ENCODE data around the gene NTSR1. TPM values are rescaled to one million over a fixed set of nuclear protein-coding genes. Genes with fewer than 3 reads are reported as not detected.

Gene NTSR1
- total RNA-seq, 1 donor from 2014 or later = 0.24 TPM

- Mint-ChIP-seq H3K27ac (no peak overlapping the region), H3K4me3 (no peak overlapping the region), H3K36me3 (no peaks in the 10 kb centered on the region), H3K27me3 (peaks cover 5% of the 10 kb centered on the region), H3K4me1 (ENCODE audit: unreplicated experiment) (peaks cover 17% of the 10 kb centered on the region), H3K9me3 (no peaks in the 10 kb centered on the region)
- no peak for DNase-seq (ENCODE audit: extremely low spot score, unreplicated experiment)
- TF ChIP-seq, protein P1, sequence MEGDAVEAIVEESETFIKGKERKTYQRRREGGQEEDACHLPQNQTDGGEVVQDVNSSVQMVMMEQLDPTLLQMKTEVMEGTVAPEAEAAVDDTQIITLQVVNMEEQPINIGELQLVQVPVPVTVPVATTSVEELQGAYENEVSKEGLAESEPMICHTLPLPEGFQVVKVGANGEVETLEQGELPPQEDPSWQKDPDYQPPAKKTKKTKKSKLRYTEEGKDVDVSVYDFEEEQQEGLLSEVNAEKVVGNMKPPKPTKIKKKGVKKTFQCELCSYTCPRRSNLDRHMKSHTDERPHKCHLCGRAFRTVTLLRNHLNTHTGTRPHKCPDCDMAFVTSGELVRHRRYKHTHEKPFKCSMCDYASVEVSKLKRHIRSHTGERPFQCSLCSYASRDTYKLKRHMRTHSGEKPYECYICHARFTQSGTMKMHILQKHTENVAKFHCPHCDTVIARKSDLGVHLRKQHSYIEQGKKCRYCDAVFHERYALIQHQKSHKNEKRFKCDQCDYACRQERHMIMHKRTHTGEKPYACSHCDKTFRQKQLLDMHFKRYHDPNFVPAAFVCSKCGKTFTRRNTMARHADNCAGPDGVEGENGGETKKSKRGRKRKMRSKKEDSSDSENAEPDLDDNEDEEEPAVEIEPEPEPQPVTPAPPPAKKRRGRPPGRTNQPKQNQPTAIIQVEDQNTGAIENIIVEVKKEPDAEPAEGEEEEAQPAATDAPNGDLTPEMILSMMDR (conservative IDR thresholded peaks at IDR 0.05) = no peak
Observed at GRCh38 chr20:62662422-62662821, 46.2 kb upstream of the NTSR1 start.

DNA sequence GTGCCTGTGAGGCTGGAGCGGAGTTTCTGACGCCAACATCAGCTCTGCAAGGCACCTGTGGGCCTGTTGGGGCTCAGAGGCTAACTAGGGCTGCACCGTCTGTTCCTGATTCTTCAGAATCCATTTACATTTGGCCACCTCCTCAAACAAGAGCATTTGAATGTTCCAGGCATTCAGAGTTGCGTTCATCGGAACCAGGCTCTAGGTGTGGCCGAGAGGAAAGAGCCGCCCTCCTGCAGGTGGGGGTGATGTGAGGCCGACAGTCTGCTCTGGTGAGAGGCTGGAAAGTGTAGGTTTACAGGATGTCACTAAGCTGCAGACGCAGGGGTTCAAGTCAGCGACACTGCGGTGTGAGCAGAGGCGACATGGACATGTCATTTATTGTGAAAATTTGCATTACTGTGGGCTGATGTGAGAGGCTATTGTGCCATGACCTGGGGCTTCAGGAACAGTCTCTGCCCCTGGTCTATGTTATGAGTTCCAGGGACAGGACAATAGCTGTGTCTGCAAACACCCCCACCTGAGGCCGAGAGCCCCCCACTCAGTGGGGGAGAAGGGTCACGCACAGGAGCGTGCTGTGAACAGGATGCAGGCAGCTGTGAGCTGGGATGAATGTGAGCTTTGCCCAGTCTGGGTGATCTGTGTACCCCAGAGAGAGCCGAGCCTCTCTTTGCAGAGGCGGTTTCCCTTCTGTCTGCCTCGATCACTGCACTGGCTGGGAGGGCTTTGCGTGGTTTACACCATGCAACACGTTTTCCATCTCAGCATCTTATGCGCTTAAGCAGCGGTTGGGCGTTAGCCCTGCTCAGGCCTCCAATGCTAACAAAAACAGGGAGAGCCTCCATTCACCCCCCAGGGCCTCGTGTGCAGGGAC, 45.3 kb upstream of the NTSR1 start:
- no peak overlapping the region for H3K27ac Mint-ChIP-seq

GRCh38 chr20:62664019-62664971, 44.3 kb upstream of the NTSR1 start:
- Mint-ChIP-seq H3K36me3 (no peaks in the 10 kb centered on the region), H3K4me1 (ENCODE audit: unreplicated experiment) (peaks cover 26% of the 10 kb centered on the region), H3K27me3 (peaks cover 8% of the 10 kb centered on the region), H3K4me3 (no peak overlapping the region), H3K9me3 (no peaks in the 10 kb centered on the region), H3K27ac (no peak overlapping the region)
- TF ChIP-seq, protein P1 (conservative IDR thresholded peaks at IDR 0.05) = no peak
- no peak for DNase-seq (ENCODE audit: extremely low spot score, unreplicated experiment)

More for the DNA sequence above, 45.3 kb upstream of the NTSR1 start:
- H3K36me3 Mint-ChIP-seq = no peaks in the 10 kb centered on the region
- peaks cover 6% of the 10 kb centered on the region for H3K27me3 Mint-ChIP-seq
- H3K4me1 Mint-ChIP-seq (ENCODE audit: unreplicated experiment) = peaks cover 23% of the 10 kb centered on the region
- no peak overlapping the region for H3K4me3 Mint-ChIP-seq
- no peak for DNase-seq (ENCODE audit: extremely low spot score, unreplicated experiment)
- TF ChIP-seq, protein P1 (conservative IDR thresholded peaks at IDR 0.05) = no peak
- H3K9me3 Mint-ChIP-seq = no peaks in the 10 kb centered on the region

DNA sequence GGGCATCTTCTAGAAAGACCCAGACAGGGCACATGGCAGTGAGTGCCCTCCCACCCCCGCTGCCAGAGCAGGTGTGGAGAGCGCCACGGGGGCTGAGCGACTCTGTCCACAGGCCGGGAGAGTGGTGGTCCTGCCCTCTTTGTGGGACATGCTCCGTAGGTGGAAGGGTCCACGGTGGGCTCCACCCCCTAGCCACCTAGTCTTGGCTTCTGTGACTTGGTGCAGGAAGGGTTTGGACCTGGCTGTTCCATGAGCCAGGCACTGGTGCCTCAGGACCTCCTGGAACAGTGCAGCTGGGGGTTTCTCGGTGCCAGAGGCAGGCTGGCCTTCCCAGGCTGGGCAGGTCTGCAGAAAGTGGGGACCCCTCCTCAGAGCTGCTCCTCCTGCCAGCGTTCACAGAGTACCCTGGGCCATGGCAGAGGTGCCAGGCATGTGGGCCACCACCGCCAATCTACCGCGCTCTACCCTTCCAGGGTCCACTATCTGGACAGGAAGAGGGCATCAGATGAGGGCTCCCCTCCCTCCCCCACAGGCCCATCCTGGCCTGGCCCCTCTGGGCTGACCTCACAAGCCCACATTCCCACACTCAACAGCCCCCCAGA, 43.4 kb upstream of the NTSR1 start:
- Mint-ChIP-seq H3K36me3 (no peaks in the 10 kb centered on the region), H3K9me3 (no peaks in the 10 kb centered on the region), H3K4me3 (no peak overlapping the region), H3K27ac (no peak overlapping the region), H3K4me1 (ENCODE audit: unreplicated experiment) (peaks cover 29% of the 10 kb centered on the region), H3K27me3 (peaks cover 8% of the 10 kb centered on the region)
- TF ChIP-seq, protein P1 (conservative IDR thresholded peaks at IDR 0.05) = no peak
- DNase-seq (ENCODE audit: extremely low spot score, unreplicated experiment) = no peak

Data from type B pancreatic cell (in vitro differentiated cells).